DOHH2 (cell line): Measurements from ENCODE around the gene RUFY4.

Experiments used
- H3F3A ChIP-seq: fragments of 200-600 bp; sonication (generic), shearing (Covaris generic); 2 replicates; pipeline ENCODE4 v1.6.0; 2016; ENCODE audit warnings: antibody characterized with exemption, mild to moderate bottlenecking; ENCODE audit not compliant: control insufficient read depth, insufficient read depth
- H3K27ac ChIP-seq: fragments of 200-600 bp; sonication (generic); 2 replicates; pipeline ENCODE4 v1.5.1; 2014; ENCODE audit warnings: low read depth, mild to moderate bottlenecking, low read length, moderate library complexity
- H3K27me3 ChIP-seq: fragments of 200-600 bp; sonication (generic); 2 replicates; pipeline ENCODE4 v1.6.1; 2014; ENCODE audit warnings: mild to moderate bottlenecking, low read length, mixed read lengths; ENCODE audit not compliant: control insufficient read depth
- H3K36me3 ChIP-seq: fragments of 200-600 bp; sonication (generic); 2 replicates; pipeline ENCODE4 v1.6.1; 2014; ENCODE audit warnings: mild to moderate bottlenecking, low read length, moderate library complexity, mixed read lengths; ENCODE audit not compliant: control insufficient read depth
- H3K4me1 ChIP-seq: fragments of 200-600 bp; sonication (generic); 2 replicates; pipeline ENCODE4 v1.6.1; 2014; ENCODE audit warnings: mild to moderate bottlenecking, low read length, mixed read lengths; ENCODE audit not compliant: control insufficient read depth
- H3K4me2 ChIP-seq: fragments of 200-600 bp; sonication (generic); 2 replicates; pipeline ENCODE4 v1.6.0; 2014; ENCODE audit warnings: mild to moderate bottlenecking, low read length, moderate library complexity
- H3K4me3 ChIP-seq: fragments of 200-600 bp; sonication (generic); 2 replicates; pipeline ENCODE4 v1.5.1; 2014; ENCODE audit warnings: mild to moderate bottlenecking, low read length, mixed read lengths
- H3K79me2 ChIP-seq: fragments of 200-600 bp; sonication (generic); 2 replicates; pipeline ENCODE4 v1.6.1; 2014; ENCODE audit warnings: mild to moderate bottlenecking, low read length, mixed read lengths; ENCODE audit not compliant: control insufficient read depth
- H3K9me2 ChIP-seq: fragments of 200-600 bp; sonication (generic); replicated peaks from 2 replicates; pipeline ENCODE4 v1.6.1; 2014; ENCODE audit warnings: mild to moderate bottlenecking, low read length, mixed read lengths; ENCODE audit not compliant: control insufficient read depth
- H3K9me3 ChIP-seq: fragments of 200-600 bp; sonication (generic); 2 replicates; pipeline ENCODE4 v1.6.1; 2014; ENCODE audit warnings: antibody characterized with exemption, low read length, mixed read lengths; ENCODE audit not compliant: control insufficient read depth, insufficient read depth
- H4K20me1 ChIP-seq: fragments of 200-600 bp; sonication (generic); 2 replicates; pipeline ENCODE4 v1.6.0; 2014; ENCODE audit warnings: low read depth, mild to moderate bottlenecking, antibody characterized with exemption, low read length, moderate library complexity; ENCODE audit not compliant: control insufficient read depth, insufficient read depth
- CTCF ChIP-seq: fragments of 200-600 bp; sonication (generic); IDR thresholded peaks from one replicate; pipeline ENCODE4 v1.5.1; 2014; ENCODE audit warnings: antibody characterized with exemption, mild to moderate bottlenecking, low read depth, low read length; ENCODE audit not compliant: poor library complexity, severe bottlenecking
- EZH2phosphoT487 ChIP-seq: fragments of 200-600 bp; sonication (generic); IDR thresholded peaks from 2 replicates; pipeline ENCODE4 v1.6.1; 2017; ENCODE audit warnings: borderline replicate concordance, mild to moderate bottlenecking, antibody characterized with exemption, low read length, moderate library complexity, mixed read lengths

RUFY4 gene

DNA sequence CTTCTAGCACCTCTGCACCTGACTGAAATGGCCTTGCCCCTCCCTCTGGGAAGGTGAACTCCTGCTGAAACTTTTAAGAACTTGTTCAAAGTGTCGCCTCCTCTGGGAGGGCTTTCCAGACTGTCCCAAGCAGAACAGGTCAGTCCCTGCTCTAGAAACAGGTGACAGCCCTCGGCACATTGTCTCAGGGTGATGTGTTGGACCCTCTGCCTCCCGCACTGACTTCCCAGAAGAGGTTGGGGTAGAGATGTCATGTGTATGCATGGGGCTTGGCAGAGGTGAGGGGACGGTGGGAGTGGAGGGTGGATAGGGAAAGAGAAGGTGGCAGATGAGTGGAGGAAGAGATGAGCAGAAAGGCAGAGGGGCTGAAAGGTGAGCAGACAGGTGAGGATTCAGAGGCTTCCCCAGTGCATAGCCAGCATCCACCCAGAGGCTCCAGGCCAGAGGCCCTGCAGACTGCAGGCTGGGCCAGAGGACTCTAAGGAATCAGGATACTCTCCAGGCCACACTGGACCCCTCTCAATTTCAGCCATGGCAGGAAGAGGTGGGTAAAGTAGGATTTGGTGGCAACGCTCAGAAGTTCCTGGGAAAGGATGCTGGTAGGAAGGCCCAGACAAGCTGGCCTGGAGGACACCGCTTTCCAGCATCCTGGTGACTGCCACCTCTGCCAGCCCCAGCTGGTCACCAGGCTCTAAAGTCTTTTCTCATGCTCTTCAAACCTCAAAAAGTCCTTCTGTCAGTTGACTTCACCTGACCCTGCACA is 41.4 kb upstream of the RUFY4 start:
- no peak overlapping the region for H3K4me3 ChIP-seq
- H4K20me1 ChIP-seq: no peaks in the 10 kb centered on the region
- no peaks in the 10 kb centered on the region for H3F3A ChIP-seq
- H3K79me2 ChIP-seq: no peaks in the 10 kb centered on the region
- peaks cover 4% of the 10 kb centered on the region; the same call in 1 of the 2 replicates for H3K27me3 ChIP-seq
- no peaks in the 10 kb centered on the region for H3K9me2 ChIP-seq
- H3K36me3 ChIP-seq: no peaks in the 10 kb centered on the region
- H3K4me2 ChIP-seq: no peak overlapping the region
- H3K9me3 ChIP-seq: no peaks in the 10 kb centered on the region
- no peak overlapping the region for H3K27ac ChIP-seq
- H3K4me1 ChIP-seq: no peaks in the 10 kb centered on the region
- no peak for TF ChIP-seq EZH2phosphoT487
- TF ChIP-seq CTCF: no peak

GRCh38 chr2:218028189-218028495 is 40.9 kb upstream of the RUFY4 start:
- Histone ChIP-seq H3K4me2 (no peak overlapping the region), H3K9me2 (no peaks in the 10 kb centered on the region), H3K36me3 (no peaks in the 10 kb centered on the region), H3F3A (no peaks in the 10 kb centered on the region), H4K20me1 (no peaks in the 10 kb centered on the region), H3K27me3 (peaks cover 4% of the 10 kb centered on the region; the same call in 1 of the 2 replicates), H3K79me2 (no peaks in the 10 kb centered on the region), H3K4me1 (no peaks in the 10 kb centered on the region), H3K27ac (no peak overlapping the region), H3K9me3 (no peaks in the 10 kb centered on the region), H3K4me3 (no peak overlapping the region)
- no peak for TF ChIP-seq EZH2phosphoT487
- TF ChIP-seq CTCF: no peak

DNA sequence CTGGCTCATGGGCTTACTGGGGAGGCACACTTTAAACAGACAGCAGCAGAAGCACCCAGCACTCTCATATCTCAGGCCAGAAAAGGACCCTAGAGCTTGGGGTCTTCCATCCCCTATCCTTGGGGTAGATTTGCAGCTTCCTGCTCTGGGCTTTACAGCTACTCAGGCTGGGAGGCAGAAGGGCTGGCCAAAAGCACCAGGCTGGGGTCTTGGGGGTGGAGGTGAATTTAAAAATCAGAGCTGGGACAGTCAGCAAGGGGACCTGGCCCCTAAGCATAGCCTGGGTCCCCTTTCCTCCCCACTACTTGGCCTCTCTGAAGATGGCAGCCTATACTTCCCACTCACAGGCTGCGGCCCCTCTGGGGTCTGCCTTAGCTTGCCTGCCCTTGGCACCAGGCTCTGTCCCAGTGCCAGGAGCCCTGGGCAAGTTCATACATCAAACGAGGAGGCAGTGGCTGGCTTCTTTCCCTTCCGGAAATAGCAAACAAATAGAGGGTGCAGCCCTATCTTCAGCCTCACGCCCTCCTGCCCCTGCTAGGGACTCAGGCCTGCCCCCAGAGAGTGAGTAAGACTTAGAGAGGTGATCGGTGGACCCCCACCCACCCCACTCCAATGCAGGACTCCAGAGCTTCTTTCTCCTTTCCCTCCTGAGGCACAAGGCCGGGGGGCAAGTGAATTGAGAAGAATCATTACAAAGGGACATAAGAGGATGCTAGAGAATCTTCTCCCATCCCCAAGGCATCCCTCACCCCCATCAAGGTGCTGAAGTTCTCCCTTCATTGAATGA is 40.3 kb upstream of the RUFY4 start:
- Histone ChIP-seq H3K4me2 (no peak overlapping the region), H4K20me1 (no peaks in the 10 kb centered on the region), H3K9me2 (no peaks in the 10 kb centered on the region), H3K4me3 (no peak overlapping the region), H3K36me3 (no peaks in the 10 kb centered on the region), H3K4me1 (no peaks in the 10 kb centered on the region), H3K27me3 (peaks cover 4% of the 10 kb centered on the region; the same call in 1 of the 2 replicates), H3K9me3 (no peaks in the 10 kb centered on the region), H3F3A (no peaks in the 10 kb centered on the region), H3K79me2 (no peaks in the 10 kb centered on the region), H3K27ac (no peak overlapping the region)
- TF ChIP-seq EZH2phosphoT487 (no peak), CTCF (no peak)
